HG02610 (cell line): ENCODE results near the gene ANGPTL8.

ENCODE experiments used
- ATAC-seq: cut with Tn5 transposase; IDR thresholded peaks from one replicate; pipeline ENCODE4 v1.9.1; 2021; ENCODE audit warnings: mild to moderate bottlenecking, moderate library complexity; ENCODE audit not compliant: unreplicated experiment

Gene ANGPTL8

DNA sequence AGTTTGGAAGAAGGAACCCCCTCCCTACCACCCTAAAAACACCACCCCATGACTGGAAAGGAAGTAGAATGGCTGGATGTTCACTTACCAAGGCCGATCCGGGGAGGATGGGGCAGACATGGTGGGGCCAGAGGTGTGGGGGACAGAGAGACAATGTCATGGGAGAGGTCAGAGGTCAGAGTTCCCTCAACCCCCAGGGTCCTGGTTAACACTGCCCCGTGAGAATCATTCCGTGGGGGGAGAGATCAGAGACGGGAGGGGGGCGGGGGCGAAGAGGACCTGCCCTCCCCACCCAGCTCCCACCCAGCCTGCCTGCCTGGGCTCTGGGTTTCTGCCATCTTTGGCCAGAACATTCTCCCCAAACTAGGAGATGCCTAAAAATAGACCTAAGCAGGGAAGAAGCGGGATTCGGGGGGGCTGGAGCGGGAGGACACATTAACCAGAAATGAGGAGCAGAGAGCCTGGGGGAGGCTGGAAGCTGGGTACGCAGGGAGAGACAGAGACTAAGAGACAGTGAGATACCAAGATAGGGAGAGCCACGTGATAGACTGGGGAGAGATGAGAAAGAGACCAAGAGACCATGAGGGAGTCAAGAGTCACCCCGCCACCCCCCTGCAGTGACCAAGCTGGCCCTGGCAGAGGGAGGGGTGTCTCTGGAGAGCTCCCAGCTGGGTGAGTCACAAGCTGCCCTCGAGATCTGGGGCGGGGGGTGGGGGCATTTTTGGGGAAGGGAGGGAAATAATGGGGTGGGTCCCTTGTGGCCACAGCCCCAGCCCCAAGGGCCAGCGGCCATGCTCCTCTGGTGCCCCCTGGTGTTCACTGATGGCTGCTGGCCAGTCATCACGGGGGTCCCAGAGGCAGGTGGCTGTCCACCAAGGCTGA lies 36.0 kb upstream of the ANGPTL8 start:
- ATAC-seq, result no peak

DNA sequence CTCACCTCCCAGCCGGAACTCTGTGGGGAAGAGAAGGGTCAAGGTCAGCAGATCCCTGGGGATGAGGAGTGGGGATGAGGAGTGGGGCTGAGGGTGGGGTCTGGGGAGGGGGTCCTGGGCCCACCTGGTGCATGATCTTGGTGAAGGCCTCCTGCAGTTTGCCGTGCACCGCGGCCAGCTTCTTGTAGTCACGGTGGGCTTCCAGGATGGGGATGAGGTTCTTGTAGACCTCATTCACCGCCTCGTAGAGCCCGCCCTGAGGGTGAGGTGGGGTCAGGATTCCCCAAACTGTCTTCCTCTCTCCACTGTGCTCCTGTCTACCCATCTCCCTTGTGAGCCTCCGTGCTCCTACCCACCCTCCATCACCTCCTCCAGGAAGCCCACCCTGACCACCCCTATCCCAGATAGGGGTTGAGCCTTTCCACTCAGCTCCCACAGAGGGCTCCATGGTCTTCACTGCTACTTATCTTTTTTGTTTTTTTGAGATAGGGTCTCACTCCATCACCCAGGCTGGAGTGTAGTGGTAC lies 35.3 kb upstream of the ANGPTL8 start:
- no peak for ATAC-seq

DNA sequence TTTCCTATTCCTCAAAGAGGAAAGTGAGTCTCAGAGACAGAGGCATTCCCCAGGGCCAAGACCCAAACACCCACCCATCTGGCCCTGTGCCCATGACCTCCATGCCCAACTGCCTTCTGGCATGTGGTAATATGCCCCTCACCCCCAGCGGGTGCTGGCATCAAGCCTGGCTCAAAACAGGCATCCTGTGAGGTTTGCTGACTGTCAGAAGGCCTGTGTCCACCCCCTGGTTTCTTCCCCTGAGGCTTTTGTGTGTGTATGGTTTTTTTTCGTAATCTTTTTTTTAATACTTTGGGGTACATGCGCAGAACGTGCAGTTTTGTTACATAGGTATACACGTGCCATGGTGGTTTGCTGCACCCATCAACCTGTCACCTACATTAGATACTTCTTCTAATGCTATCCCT lies 34.5 kb upstream of the ANGPTL8 start:
- ATAC-seq, result no peak

DNA sequence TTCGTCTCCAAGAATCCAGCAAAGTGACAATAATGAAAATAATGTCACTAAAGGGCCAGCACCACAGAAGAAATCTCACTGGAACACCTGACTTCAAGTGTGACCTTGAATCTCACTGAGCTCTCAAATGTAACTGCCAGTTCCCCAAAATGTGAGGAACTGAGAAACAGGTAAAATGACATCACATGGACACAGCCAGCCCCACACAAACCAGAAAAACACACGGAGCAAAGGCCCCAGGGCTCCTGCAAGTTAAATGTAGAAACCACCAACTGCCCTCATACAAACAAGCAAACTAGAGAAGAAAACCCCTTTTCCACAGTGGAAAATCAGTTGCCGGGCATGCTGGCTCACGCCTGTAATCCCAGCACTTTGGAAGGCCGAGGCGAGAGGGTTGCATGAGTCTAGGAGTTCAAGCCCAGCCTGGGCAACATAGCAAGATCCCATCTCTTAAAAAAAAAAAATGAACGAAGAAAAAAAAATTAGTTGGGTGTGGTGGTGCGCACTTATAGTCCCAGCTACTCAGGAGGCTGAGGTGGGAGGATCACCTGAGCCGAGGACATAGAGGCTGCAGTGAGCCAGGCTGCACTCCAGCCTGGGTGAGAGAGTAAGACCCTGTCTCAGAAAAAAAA lies 33.4 kb upstream of the ANGPTL8 start:
- ATAC-seq, result no peak

DNA sequence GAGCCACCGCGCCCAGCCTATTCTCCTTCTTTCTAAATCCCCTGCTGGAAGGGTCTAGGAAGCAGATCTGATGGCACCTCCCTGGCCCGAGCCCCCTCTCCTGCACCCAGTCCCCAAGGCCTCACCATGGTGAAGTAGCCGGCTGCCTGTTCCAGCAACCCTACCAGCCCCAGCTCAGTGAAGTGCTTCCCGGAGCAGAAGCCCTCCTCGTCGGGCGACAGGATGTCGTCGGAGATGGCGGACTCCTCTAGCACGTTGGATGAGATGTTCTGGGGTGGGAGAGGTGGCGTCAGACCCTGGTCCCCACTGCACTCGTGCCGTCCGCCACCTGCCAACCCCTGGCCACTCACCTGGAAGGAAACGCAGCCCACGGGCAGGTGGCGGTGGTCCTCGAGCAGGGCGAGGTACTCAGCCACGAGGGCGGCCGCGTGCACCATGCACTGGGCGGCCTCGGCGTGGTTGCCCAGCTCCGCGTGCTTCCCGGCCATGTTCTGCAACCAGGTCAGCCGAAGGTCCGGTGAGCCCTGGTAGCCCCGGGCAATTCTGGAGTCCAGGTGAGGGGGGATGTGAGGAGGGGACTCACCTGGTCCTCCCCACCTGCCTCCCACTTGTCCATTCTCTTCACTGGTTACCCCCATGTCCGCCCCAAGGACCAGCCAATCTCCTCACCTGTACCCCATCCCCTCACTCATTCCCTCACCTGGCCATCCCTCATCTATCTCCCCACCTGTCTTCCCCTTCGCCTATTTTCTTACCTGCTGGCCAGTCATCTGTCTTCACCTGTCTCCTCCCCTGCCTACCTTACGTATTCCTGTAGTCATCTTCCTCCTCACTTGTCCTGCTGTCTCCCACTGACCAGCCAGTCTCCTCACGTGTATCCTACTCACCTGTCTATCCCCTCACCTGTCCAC lies 30.6 kb upstream of the ANGPTL8 start:
- no peak for ATAC-seq

DNA sequence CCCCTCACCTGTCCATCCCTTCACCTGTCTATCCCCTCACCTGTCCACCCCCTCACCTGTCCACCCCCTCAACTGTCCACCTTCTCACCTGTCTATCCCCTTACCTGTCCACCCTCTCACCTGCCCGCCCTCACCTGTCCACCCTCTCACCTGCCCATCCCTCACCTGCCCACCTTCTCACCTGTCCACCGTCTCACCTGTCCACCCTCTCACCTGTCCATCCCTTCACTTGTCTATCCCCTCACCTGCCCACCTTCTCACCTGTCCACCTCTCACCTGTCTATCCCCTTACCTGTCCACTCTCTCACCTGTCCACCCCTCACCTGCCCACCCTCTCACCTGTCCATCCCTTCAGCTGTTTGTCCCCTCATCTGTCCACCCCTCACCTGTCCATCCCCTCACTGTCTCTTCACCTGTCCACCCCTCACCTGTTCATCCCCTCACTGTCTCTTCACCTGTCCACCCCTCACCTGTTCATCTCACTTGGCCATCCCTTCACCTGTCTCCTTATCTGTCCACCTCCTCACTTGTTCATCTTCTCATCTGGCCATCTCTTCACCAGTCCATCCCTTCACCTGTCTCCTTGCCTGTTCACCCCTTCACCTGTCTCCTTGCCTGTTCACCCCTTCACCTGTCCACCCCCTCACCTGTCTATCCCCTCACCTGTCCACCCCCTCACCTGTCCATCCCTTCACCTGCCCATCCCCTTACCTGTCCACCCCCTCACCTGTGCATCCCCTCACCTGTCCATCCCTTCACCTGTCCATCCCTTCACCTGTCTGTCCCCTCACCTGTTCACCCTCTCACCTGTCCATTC lies 29.4 kb upstream of the ANGPTL8 start:
- no peak for ATAC-seq

DNA sequence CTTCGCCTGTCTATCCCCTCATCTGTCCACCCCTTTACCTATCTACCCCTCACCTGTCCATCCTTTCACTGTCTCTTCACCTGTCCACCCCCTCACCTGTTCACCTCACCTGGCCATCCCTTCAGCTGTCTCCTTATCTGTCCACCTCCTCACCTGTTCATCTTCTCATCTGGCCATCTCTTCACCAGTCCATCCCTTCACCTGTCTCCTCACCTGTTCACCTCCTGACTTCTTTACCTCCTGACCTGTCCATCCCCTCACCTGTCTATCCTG lies 28.8 kb upstream of the ANGPTL8 start:
- no peak for ATAC-seq

DNA sequence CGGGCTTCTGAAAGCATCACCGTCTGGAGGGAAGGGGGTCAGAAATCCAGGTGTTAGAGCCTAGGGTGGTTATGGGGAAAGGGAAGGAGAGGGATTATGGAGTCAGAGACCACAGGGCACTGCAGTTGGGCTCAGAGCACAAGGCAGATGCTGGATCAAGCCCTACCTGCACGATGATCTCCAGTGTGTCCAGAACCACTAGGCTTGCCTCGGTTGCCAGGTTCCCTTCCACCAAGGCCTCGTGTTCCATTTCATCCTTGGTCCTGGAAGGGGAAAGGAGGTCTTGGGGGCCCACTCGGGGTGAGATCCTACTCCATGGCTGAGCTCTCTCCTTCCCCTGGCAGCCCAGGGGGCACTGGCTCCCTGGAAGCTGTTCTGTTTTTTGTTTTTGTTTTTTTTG lies 25.0 kb upstream of the ANGPTL8 start:
- ATAC-seq, result no peak

DNA sequence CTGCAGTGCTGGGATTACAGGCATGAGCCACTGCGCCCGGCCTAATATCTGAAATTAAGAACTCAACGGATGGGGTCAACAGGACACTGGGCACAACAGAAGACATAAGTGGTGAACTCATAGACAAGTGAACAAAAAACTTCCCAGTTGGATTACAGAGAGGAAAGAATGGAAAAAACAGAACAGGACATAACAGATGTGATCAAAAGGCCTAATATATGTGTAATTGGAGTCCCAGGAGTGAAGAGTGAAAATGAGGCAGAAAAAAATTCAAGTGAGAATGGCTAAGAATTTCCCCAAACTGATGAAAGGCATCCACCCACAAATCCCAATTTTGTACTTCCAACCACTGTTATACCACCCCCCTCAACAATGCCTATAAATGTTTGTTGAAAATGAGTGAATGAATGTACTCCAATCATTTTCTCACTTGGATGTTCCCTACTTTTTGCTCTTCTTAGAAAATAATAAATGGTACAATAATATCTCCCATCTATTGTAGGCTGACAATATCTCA lies 18.3 kb upstream of the ANGPTL8 start:
- no peak for ATAC-seq

DNA sequence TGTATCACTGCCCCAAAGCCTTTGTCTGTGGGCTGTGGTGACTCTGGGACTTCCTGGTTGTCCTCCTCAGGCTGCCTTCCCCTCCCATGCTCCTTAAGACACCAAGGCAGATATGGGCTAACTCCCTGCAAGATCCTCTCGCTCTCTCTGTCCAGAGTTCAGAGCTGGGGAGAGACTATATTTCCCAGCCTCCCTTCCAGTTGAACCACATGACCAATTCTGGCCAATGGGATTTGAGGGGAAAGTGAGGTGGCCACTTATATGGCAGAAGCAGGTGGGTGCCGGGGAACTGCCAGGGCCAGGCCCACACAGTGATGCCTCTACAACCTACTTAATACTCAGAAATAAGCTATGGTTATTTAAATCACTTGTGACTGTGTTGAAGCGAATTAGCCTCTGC lies 16.2 kb upstream of the ANGPTL8 start:
- no peak for ATAC-seq

DNA sequence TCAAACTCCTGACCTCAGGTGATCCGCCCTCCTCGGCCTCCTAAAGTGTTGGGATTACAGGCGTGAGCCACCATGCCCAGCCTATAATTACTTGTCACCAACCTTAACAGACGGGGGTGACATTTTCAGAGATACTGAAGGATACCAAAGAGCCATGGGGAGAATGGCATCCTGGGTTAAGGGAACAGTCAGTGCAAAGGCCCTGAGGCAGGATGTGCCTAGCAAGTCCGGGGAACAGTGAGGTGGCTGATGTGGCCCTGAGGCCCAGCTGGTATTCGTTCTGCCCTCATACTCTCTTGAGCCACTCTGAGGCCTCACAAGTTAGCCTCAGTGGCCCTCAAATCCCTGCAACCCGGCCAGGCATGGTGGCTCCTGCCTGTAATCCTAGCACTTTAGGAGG lies 15.0 kb upstream of the ANGPTL8 start:
- ATAC-seq, result no peak

DNA sequence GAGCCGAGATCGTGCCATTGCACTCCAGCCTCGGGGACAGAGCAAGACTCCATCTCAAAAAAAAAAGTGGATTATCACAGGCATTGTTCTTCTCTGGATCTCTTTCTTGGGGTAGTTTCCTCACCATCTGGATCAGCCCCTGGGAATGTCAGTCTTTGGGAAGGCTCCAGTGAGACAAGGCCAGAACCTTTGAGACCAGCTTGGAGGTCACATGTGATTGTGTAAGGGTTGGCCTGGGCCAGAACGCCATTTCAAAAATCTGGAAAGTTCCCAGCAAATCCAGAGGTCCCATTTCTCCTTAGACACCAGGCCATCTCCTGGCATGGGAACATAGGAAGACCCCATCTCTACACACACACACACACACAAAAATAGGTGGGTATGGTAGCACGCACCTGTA lies 14.2 kb upstream of the ANGPTL8 start:
- no peak for ATAC-seq

DNA sequence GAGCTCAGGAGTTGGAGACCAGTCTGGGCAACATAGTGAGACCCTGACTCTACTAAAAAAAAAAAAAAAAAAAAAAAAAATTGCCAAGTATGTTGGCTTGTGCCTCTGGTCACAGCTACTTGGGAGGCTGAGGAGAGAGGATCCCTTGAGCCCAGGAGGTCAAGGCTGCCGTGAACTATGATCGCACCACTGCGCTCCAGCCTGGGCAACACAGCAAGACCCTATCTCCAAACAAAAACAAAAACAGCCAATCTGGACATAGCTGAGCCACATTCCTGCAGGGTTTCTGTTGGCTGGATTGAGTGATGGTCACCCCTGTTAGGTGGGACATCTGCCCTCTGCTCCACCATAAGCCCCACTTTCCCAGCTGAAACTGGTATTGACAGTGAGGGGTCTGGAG lies 13.6 kb upstream of the ANGPTL8 start:
- ATAC-seq, result no peak

DNA sequence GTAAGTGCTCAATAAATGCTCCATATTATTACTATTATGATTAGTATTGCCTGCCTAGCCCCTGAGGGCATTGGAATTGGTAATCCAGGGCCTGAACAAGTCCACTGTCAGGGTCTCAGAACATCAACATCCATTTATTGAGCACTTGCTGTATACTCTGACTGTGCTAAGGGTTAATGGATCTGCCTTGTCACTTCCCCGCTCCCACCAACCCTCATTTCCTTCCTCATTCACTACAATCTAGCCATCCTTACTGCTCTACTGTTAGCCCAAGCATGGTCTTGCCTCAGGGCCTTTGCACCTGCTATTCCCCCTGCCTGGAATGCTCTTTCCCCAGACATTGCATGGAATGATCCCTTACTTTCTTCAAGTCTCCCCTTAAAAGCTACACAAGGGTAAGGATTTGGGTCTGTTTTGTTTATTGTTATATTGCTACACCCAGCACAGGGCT lies 12.7 kb upstream of the ANGPTL8 start:
- ATAC-seq, result no peak

DNA sequence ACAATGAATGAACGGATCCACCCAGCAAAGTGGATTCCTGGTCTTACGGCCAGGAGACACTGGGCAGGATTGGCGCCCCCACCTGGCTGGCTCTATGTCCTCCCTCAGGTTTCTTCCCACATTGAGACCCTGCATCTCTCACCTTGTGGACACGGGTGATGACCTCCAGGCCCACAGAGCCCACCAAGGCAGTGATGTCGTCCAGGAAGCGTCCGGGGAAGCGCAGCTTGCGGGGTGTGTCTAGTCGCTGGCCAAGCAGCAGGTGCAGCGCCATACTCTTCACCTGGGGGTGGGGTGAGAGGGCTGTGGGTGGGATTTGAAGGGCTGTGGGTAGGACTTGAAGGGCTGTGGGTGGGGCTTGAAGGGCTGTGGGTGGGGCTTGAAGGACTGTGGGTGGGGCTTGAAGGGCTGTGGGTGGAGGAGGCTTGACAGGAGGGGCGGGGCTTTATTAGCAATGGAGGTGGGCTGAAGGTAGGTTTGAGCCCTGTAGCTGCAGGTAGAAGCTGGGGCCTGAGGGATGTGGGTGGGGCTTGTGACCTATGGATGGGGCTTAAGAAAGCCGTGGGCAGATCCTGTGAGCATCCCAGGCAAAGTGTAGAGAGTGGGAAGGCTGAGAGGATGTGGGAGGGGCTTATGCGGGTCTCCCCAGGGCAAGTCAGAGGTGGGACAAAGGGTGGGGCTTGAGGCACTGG lies 12.1 kb upstream of the ANGPTL8 start:
- ATAC-seq, result no peak

DNA sequence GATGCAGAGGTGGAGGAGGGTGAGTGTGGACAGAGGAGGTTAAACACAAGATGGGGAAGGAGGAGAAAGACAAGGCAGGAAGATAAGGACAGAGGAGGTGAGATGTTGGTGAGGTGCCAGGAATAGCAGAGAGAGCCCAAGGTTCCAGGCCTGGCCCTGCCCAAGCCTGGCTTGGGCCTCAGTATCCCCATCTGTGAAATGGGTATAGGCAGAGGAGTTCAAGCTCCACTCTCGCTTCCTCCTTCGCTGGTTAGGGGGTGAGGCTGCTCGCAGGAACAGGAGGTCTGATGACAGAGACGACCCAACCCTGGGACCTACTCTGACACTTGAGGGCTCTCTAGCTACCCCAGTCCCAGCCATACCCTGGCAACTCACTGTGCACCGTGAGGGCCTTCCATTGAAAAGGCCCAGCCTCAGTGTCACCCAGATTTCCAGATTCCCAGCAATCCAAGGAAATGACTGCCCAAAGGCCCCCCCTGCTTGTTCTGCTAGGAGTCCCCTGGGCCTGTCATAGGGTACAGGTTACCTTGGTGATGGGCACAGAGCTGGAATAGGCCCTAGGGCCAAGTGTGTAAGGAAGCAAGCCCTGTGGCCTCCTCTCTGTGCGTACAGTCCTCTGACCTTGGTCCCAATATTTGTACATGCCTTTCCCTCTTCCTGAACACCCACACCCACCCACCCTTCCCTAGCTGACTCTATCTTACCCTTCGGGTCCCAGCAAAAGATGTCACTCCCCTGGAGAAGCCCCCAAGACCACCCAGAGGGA lies 8.6 kb upstream of the ANGPTL8 start:
- ATAC-seq, result no peak

DNA sequence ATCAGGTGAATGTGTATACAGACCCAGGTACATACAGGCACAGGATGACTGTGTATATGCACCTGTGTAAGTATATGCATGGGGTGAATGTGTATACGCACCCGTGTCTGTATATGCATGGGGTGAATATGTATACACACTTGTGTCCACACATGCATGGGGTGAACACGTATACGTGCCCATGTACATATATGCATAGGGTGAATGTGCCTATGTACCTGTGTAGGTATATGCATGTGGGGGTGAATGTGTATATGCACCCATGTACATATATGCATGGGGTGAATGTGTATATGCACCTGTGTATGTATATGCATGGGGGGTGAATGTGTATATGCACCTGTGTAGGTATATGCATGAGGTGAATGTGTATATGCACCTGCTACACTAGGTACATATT lies 6.9 kb upstream of the ANGPTL8 start:
- no peak for ATAC-seq

DNA sequence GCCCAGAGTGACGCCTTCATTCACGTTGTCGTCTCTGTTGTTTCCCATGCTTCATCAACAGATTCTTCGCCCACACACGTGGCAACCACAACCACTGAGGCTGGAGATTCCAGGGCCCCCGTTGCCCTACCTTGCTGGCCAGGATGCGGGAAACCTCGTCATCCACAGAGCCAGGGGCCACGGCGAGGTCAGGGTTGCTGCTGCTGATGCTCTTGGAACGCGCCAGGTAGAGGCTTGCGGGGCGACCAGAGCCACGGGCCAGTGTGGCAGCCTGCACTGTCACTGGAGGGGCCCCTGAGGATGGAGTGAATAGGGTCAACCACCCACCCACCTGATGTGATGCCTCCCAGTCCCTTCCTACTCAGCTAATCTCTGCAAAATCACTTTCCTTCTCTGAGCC lies 6.3 kb upstream of the ANGPTL8 start:
- no peak for ATAC-seq

DNA sequence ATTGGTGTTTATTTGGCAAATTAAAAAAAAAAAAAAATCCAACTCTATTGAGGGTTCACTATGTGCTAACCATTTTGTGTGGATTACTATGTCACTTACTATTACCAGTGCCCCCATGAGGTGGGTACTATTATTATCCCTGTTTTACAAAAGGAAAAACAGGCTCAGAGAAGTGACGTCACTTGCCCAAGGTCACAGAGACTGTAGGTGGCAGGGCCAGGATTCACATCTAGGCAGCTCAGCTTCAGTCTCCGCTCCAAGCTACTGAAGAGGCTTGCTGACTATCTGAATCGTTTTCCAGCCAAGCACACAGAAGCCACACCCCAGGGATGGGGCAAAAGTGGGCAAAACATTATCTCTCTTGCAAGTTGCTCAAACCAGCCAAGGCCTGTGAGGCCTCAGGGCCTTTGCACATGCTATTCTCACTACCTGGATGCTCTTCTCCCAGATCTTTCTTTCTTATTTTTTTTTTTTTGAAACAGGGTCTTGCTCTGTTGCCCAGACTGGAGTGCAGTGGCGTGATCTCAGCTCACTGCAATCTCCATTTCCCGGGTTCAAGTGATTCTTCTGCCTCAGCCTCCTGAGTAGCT lies 4.8 kb upstream of the ANGPTL8 start:
- ATAC-seq, result no peak
